ELF-1 (cell line): Measurements from ENCODE around the gene SEMA5A.

ENCODE experiments used
- DNase-seq: peaks from one replicate; pipeline ENCODE4 v3.0.0-alpha.2; 2016; ENCODE audit warnings: low read depth, low spot score

Gene SEMA5A

DNA sequence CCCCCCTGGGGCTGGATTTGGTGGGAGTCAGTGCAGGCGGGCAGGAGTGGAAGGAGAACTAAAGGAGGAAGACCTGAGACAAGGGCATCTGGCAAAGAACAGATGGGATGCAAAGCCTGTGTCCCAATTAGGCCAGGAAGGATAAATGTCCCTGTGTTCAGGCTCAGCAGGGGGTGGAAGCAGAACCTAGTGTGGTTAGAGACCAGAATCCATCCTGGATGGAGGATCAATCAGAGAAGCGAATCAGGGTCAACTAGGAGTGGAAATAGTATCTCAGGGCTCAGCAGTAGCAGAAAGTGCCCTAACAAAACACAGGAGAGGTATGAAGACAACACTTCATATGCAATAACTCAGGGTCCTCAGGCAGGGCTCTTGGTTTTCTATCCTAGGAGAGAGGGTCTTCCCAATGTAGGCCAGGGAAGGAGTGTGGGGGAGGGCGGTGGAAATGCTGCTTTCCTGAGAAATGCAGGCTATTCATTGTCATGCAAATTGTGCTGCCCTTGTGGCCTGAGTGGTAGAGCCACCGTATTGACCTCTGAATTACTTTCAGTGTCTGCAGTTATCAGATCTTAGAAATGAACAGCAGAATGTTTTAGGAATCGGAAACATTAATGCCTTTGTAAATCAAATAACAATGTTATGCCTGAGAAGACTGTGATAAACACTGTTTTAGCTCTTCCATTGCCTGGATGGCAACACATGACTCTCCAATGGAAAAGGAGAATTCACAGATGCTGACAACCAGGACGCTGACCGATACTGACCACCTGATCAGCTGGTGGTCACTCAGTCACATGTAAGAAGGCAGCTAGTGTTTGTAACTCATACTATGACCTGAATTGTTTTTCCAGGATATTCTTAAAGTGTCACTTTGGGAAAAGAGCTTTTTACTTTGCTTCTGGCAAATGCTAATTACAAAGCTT is 323.6 kb downstream of the SEMA5A start:
- peak; percentile 67 for DNase-seq

DNA sequence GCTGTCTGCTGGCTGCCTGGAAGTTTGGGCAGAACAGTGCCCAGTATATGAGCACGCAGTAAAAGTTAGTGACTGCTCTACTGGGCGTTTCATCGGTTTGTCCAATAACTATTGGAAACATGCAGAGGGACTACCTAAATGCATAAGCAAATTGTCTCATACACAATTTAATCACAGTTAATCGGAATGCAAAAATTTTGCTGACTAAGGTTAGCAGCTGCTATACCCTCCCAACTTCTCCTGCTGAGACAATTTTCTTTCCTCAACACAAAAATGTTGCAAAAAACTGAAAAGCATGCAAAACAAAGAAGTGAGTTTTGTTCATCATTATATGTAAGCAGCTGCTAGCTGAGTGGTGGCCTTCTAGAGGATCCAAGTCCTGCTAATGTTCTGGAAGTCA is 327.5 kb downstream of the SEMA5A start:
- no peak for DNase-seq

DNA sequence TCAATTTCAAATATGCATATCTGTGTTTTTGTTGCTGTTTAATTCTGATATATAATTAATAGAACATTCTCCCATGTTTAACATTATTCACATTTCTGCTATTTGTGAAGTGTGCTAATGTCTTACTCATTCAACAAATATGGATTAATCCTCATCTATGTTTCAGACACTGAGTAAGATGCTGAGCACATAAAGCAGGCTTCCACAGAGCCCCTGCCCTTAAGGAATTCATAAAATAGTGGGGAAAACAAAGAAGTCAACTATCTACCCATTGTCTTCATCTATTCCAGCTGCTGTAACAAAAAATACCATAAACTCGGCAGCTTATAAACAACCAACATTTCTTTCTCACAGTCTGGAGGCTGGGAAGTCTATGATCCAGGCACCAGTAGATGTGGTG is 333.3 kb downstream of the SEMA5A start:
- no peak for DNase-seq

DNA sequence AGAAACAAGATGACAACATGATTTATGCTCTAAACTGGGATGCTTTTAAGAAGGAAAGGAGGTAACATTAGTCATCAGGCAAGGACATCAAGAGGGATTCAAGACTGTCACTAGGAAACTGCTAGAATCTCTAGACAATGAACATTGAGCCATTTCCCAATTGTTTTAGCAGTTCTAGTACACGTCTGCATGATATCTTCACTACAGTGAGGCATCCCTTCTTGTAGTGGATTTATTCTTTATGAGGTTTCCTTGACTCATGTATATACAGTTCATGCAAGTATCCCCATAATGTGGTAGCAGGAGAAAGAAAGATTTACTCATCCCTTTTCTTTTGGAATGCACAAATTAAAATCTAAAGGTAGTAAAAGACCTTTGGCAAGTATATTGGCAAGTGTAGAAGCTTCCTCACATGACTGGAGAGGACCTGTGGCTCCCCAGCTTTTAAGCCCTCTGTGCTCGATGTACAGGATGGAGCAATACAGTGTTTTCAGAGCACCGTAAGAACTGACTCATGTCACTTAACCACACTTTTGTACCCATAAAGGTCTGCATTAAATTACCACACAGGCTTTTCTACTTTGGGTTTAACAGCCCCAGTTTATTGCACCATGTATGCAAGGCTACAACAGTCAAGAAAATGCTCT is 335.9 kb downstream of the SEMA5A start:
- DNase-seq = no peak

DNA sequence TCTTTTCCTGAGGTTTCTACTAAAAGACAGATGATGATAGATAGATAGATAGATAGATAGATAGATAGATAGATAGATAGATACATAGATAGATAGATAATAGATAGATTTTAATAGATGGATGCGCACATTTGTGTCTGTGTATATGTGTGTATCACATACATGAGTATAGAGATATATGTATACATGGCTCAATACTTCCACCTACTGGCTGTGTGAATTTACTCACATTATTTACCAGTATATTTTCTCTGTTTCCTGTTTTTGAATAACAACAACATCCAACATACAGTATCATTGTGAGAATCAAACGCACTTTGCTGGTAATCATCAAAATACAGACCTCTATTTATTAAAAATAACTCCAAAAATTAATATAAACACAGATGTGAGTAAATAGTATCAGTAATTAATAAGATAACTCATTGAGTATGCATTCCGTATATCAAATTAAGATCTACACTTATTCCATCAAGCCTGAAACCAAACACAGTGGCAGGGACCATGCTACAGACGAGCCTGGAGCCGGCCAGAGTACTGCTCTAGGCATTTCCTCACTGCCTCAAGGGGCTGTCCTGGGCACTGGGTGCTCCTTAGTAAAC is 338.0 kb downstream of the SEMA5A start:
- DNase-seq = no peak

DNA sequence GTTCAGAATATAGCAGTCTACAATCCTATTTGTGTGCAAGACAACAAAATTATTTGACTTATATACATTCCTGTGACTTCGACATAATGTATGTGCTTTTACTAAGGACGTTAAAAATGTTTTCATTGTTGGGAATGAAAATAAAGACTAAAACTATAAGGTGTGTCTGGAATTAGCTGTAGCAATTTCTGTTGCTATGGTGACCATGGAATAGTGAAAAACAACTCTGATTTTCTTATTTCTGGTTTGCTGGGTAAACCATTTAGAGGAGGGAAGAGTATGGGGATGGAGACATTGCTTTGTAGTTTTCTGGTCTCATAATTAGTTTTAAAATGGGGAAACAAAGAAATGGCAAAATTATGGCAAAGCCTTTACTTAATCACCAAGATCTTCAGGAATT is 343.2 kb downstream of the SEMA5A start:
- DNase-seq = no peak

DNA sequence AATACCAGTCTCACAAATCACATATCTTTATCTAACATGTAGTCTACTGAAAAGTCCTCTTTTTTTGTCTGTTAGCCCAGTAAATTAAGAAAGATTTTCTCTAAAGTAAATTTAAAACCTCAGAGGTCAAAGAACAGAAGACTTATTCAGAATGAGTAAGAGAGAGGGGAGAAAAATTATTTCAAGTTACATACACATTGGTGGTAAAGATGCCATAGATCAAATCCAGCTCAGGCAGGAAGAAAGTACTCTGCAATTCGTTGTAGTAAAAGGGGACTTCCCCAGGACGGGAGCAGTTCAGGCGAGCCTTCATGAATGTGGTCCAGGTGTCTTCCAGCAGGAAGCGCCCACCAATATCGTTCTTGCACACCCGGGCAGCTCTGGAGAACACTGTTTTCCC is 344.1 kb downstream of the SEMA5A start:
- DNase-seq = no peak

DNA sequence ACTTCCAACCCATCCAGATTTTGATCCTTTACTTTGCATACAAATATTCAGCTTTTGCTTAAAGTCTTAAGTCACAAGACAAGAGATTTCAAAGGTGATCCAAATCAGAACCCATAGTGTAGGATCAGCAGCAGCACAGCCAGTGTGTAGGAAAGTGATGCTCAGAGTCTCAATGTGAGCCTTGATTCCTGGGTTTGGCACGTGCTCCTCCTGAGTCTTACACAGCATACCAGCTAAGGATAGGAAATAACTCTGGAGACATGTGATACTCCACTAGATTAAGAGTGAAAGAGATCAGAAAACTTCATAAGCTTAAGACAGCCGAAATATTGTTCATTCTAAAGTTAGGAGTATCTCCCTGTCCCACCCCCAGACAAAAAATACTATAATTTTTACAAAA is 344.9 kb downstream of the SEMA5A start:
- DNase-seq = no peak

DNA sequence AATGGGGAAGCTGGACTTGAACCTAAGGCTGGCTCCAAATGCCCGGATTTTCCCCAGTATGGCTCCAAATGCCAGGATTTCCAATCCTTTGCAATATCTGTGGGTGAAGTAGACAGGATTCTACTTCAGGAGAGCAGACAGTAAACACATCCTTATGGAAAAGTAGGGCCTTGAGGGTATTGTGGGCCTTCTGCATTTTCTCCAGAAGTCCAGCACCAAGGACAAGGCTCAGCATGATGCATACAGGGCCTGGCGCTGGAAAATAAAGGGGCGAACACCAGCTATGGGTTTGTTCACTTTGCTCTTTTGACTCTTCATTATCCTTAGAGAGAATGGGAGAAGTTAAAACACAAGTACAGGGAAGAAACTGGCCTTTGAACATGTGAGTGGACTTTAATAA is 347.5 kb downstream of the SEMA5A start:
- DNase-seq = no peak

DNA sequence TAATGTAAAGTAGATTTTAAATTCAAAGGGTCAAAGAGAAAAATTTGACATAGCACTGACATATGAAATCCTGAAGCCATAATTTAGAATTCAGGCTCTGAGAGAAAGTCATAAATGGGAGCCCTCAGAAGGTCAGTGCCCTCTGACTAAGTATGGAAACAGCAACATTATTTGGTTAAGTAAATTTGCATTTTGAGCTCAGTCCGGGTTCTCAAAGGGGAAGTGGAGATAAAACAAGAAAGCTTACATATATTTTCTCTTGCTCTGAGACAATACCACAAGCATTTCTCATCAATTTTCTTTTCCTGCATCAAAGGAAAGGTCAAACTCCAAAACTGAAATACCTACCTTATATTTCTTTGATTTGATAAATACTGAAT is 348.0 kb downstream of the SEMA5A start:
- DNase-seq = no peak

DNA sequence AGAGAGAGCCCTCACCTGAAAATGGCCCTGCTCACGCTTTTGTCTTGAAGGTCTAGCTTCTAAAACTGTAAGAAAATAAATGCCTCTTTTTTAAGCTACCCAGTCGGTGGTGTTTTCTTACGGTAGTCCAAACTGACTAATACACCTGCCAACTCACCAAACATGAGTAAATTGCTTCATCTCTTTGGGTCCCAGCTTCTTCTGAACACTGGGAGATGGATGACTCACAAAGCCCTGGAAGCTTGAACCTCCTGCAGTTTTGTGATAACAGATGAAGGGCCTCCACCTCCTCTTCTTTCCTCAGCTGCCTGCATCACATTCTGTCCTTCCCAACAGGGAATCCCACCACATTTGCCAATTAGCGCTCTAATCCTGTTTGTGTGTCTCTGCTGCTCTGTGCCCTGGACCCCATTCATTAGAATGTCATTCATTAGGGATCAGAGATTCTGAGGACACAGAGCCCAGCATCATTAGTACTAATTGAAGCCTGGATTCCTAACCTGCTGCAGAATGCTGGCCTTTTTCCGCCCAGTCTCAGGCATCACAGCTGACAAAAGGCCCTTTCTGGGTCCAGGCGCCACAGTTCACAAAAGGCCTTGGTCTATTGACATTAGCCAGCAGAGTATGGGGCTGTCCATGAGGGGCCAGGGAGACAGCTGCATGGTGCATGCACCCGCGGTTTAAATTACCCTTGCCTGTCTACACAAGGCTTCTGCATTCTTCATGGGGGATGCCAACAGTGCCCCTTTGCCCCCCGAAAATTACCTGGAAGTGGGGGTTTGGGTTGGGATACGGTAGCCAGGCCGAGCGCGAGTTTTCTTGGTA is 349.3 kb downstream of the SEMA5A start:
- no peak for DNase-seq

DNA sequence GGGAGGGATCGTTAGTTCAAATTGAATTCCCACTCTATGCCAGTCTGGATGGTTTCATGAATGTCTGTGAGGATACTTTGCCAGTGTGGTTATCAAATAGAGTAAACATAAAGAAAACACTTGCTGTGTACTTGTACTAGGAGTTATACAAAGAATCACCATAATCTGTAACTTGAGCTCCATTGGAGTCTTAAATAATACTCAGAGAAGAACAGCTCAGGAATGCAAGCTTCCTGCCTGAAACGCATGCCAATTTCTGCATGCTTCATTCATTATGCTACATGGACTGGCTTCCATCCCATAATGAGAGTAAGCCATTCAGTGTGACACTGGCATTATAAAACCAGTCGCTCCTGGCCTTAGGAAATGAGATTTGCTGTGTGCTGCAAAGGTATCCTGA is 351.4 kb downstream of the SEMA5A start:
- DNase-seq = no peak

DNA sequence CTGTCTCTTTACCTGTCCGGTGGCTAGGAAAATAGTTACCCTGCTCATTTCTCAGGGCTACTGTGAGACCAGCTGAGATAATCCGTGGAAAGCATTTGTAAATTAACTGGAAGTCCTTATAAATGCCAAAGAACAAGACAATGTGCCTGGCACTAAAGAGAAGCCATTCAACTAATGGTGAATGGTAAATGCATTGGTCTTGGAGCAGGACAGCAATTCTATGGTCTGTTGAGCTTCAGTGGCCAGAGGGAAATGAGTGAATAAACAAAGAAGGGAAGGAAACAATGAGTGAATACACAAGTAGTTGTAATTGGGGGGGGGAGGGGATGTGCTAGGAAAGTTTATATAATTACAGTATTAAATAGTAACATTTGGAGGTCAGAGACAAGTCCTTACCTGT is 353.6 kb downstream of the SEMA5A start:
- DNase-seq = no peak

DNA sequence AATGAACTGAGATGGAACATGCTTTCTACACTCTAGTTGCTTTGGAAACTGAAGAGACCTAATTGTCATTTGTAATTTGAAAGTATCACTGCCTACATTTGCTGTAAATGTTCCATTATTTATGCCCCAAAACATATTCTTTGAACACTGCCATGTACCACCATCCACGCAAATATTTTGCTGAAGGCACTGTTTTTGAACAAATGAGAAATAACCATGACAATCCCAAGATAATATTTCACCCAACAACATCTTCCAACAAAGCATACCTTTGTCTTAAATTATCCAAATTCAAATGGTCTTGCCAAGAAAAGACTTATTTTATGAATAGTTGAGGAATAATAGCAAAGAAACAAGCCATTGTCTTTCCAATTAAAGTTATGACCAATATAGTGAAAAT is 356.2 kb downstream of the SEMA5A start:
- DNase-seq = no peak

DNA sequence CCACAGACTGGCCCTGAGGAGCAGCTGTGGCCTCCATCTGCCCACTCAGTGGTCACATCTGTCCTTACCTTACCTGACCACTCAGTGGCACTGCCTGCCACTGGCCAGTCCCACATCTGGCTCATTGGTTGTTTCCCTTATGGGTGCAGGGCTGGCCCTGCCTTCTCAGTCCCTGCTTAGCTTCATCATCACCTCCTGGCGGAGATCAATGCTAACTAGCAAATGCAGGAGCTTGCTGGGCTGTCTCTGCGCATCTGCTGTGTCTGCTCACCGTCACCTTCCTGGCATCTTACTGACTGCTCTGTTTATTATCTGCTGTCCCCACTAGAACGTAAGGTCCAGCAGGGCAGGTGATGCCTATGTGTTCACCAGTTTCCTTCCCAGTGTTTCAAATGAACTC is 356.9 kb downstream of the SEMA5A start:
- DNase-seq = peak; percentile 17

DNA sequence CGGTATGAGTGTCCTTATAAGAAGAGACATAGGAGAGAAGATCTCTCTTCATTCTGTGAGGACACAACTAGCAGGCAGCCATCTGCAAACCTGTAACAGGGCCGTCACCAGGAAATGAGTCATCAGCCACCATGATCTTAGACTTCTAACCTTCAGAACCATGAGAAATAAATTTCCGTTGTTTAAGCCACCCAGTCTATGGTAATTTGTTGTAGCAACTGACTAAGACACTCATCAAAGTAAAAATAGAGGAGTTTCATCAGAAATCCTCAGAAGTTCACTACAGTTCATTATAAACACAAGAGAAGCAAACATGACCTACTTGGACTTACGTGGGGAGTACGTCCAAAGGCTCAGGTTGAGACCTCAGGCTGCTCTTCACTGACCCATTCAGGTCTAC is 357.7 kb downstream of the SEMA5A start:
- no peak for DNase-seq

DNA sequence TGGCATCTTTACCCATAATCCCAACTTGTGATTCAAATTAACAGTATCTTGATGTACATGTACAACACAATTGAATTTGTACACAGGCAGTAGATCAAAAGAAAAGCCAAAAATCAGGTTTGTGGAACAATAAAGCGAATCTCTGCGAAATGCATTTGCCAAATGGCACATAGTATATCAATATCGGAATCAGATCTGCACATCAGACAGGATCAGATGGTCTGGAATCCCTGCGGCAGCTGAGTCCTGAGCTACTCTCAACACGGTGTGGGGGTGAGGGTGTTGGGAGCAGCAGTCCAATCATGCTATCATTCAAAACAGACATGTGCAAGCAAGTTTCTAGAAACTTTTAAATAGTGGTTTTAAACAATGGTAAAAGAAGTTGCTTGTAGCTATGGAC is 358.3 kb downstream of the SEMA5A start:
- no peak for DNase-seq

DNA sequence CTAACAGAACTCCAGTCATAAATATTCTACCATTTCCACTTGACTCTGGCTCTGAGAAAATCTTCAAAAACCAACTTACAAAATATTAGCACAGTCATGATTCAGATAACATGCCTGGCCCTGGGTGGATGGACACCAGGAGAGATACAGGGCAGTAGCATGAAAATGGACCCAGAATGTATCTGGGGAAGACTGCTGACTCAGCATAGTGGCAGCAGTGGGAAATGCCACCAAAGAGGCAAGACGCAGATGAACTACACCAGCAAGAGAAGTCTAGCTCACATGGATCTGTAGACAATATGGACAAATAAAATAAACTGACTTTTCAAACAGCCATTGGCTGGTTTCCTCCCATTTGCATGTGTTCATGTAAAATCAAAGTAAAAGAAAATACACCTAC is 359.8 kb downstream of the SEMA5A start:
- no peak for DNase-seq

DNA sequence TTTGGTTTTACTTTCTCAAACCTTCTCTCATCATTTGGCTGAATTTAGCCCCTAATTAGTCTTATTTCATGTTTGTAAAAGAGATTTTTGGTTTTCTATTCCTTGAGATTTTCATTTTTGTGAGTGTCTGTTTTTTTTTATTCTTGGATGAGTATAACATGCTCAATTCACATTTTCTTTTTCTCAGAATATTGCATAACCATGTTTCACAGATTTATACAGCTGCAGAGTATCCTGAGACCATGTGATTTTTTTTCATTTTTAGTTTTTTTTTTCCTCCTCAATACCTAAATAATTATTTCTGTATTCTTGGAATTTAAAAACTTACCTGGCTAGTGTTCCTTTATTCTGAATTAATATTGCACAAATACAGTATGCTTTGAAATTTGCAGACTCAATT is 361.9 kb downstream of the SEMA5A start:
- no peak for DNase-seq

DNA sequence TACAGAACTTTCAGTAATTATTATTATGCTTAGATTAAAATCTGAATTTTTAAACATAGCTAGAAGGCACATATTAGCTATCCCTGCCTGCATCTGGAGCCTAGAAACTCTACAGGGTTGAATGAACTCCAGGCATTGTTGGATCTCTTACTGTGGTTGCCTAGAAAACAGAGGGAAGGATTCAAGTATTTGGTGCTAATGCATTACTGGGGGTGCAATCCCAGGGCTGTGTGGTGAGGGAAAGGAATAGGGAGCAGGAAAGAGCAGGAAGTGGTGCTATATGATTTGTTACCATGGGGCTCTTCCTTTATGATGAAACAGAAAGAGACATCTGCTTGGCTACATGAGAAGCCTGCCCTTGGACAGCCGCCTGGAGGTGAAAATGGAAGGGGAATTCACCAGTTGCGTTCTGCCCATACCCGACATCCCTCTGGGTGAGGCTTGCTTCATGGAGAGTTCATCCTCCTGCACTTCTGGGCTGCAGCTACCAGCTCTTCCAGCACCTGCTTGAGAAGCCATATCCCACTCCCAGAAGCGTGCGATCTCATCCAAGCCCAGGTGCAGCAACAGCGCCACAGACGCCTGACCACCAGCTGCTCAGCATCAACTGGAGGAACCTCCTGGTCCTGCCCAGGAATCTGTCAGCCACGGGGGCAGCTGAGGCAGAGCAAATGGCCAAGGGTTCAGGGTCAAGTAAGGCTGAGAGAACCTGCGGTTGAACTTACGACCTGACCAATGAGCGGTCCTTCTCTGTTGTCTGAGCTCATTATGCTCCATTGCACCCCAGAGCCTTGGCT is 362.8 kb downstream of the SEMA5A start:
- no peak for DNase-seq

DNA sequence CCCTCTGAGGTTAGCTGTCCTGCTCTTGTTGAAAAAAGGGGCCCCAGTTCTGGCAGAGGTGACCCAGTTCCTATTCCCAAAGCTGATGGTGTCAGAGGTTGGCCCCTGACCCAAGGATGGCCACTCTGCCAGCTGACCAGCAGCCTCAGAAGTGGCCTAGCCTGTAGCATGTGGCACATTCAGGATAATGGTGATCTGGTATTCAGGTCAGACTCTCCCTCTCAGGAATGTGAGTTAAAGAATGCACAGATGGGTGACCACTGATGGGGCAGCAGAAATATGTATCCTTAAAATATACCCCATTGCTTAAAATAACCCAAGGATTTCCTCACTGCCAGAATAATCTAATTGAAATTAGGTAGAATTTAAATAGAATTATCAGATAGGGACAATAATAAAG is 369.2 kb downstream of the SEMA5A start:
- no peak for DNase-seq
